ENCODE measurements around the gene FCGR3A.
"Not testable (repeated sequence)": the region's sequence is repeated elsewhere in the genome, so short reads cannot be mapped to it uniquely, and the experiment has no call there.

DNA sequence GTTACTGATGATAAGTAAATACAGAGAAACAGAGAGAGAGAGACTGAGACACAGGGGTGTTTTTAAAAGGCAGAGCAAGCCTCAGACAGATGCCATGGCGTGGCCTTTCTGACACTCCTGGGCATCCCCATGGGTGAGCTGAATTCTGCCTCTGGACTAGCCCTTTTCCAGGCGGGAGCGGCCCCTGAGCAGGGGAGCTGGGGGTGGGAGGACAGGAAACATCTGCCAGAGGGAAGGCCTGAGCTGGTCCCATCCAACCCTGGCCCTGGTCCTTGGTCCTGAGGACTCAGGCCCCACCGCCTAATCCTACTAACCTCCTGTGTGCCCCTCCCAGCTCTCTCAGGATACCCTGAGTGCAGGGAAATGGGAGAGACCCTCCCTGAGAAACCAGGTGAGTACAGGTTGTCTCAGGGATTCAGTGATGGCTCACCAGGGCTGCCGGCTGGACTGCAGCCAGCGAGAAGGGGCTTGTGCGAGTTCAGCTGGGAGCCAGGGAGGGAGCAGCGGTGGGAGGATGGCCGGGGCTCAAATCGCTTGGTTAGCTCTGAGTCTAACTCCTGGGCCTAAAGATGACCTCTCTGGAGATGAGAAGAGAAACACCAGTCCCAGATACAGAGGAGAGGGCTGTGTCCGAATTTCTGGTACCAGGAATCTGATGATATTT is 43.6 kb upstream of the FCGR3A start:
- TF ChIP-seq EZH2 (IDR thresholded peaks at IDR 0.05; ENCODE audit: insufficient read depth, poor library complexity, severe bottlenecking); EZH2phosphoT487 (IDR thresholded peaks at IDR 0.05; ENCODE audit: insufficient read depth, low read depth): not testable (repeated sequence)
